CD8-positive, alpha-beta memory T cell (primary cell): ENCODE measurements around the gene TRIML2. TPM values are rescaled to one million over a fixed set of nuclear protein-coding genes. Genes with fewer than 3 reads are reported as not detected.

Experiments used
- CTCF ChIA-PET: fragments of 350-600 bp; sonication (Branson Sonifier 250); formaldehyde crosslinking; loops from one replicate; lab custom pipeline; 2021; ENCODE audit warnings: antibody characterized with exemption; lab: Charles Lee
- POLR2A ChIA-PET: fragments of 350-600 bp; sonication (Branson Sonifier 250); formaldehyde crosslinking; loops from one replicate; lab custom pipeline; 2021; ENCODE audit warnings: antibody characterized with exemption; lab: Charles Lee
- DNase-seq, 5 donors: peaks; one replicate each; pipeline versions ENCODE4 v3.0.0 to v3.0.0-alpha.2; 2020 to 2022; ENCODE audit warnings: mixed read lengths in 1 of 5
- H3K27ac ChIP-seq: one replicate; pipeline ENCODE4 v1.7.0; 2013; ENCODE audit warnings: low read depth, mild to moderate bottlenecking, low read length, moderate library complexity
- H3K27me3 ChIP-seq: 2 replicates; pipeline ENCODE4 v1.7.0; 2013; ENCODE audit warnings: low read length, mild to moderate bottlenecking; ENCODE audit not compliant: insufficient read depth, poor library complexity, severe bottlenecking
- H3K36me3 ChIP-seq: 2 replicates; pipeline ENCODE4 v1.7.0; 2013; ENCODE audit warnings: mild to moderate bottlenecking, low read length, moderate library complexity; ENCODE audit not compliant: insufficient read depth
- H3K4me1 ChIP-seq: 2 replicates; pipeline ENCODE4 v1.7.0; 2013; ENCODE audit warnings: mild to moderate bottlenecking, low read length, moderate library complexity; ENCODE audit not compliant: insufficient read depth
- H3K4me3 ChIP-seq: 2 replicates; pipeline ENCODE4 v1.7.0; 2013; ENCODE audit warnings: mild to moderate bottlenecking, low read length
- H3K9me3 ChIP-seq: 2 replicates; pipeline ENCODE4 v1.7.0; 2013; ENCODE audit warnings: mild to moderate bottlenecking, low read length
- H3K27ac Mint-ChIP-seq, 8 donors: one replicate each; pipeline ENCODE4 v1.8.0; 2020 to 2021; ENCODE audit warnings: mixed read lengths in 8 of 8, mild to moderate bottlenecking in 6 of 8, inconsistent platforms in 3 of 8, moderate library complexity in 3 of 8
- H3K27me3 Mint-ChIP-seq, 2 donors: one replicate each; pipeline ENCODE4 v1.8.0; 2020 to 2021; ENCODE audit warnings: mixed read lengths in 2 of 2, mild to moderate bottlenecking in 1 of 2, moderate library complexity in 1 of 2
- H3K36me3 Mint-ChIP-seq, 3 donors: one replicate each; pipeline ENCODE4 v1.8.0; 2020 to 2021; ENCODE audit warnings: mixed read lengths in 3 of 3, inconsistent platforms in 1 of 3, mild to moderate bottlenecking in 1 of 3
- H3K4me1 Mint-ChIP-seq, 3 donors: one replicate each; pipeline ENCODE4 v1.8.0; 2020 to 2021; ENCODE audit warnings: mixed read lengths in 3 of 3, inconsistent platforms in 1 of 3, mild to moderate bottlenecking in 1 of 3
- H3K4me3 Mint-ChIP-seq, 7 donors: one replicate each; pipeline ENCODE4 v1.8.0; 2020 to 2021; ENCODE audit warnings: mixed read lengths in 7 of 7, mild to moderate bottlenecking in 6 of 7, moderate library complexity in 4 of 7, inconsistent platforms in 2 of 7
- H3K9me3 Mint-ChIP-seq, 5 donors: one replicate each; pipeline ENCODE4 v1.8.0; 2020 to 2022; ENCODE audit warnings: mixed read lengths in 5 of 5, mild to moderate bottlenecking in 3 of 5, moderate library complexity in 2 of 5, inconsistent platforms in 1 of 5
- polyA plus RNA-seq: library from polyadenylated mRNA; unstranded; fragments of 300-500 nt; fragmentation: Illumina TruSeq; gene quantifications from one replicate; pipeline ENCODE4 v1.2.3, GENCODE V29; 2021
- total RNA-seq, 2 experiments: library from RNA; stranded (reverse); gene quantifications; one replicate each; pipeline ENCODE4 v1.2.3, GENCODE V29; 2021

The TRIML2 gene
- total and polyA plus RNA-seq, 3 experiments from 2014 or later = not detected

GRCh38 chr4:188041721-188042120 lies 67.7 kb downstream of the TRIML2 start:
- no peak overlapping the region for H3K27ac ChIP-seq
- ChIA-PET POLR2A (no interaction called here), CTCF (no interaction called here)
- Mint-ChIP-seq H3K36me3 (no peaks in the 10 kb centered on the region), H3K9me3 (peaks cover 0 to 13% (median 7%) of the 10 kb centered on the region in 5 donors), H3K27me3 (no peaks in the 10 kb centered on the region), H3K4me3 (no peak overlapping the region), H3K4me1 (no peaks in the 10 kb centered on the region), H3K27ac (no peak overlapping the region)
- H3K9me3 ChIP-seq = no peaks in the 10 kb centered on the region
- H3K36me3 ChIP-seq = no peaks in the 10 kb centered on the region
- no peaks in the 10 kb centered on the region for H3K4me1 ChIP-seq
- no peak overlapping the region for H3K4me3 ChIP-seq
- H3K27me3 ChIP-seq = no peaks in the 10 kb centered on the region
- no peak for DNase-seq

Other genes starting within 250 kb of the TRIML2 start
- gene ZFP42, start 113.8 kb downstream of the TRIML2 start, total RNA-seq = not detected
- gene ZFP42, start 113.8 kb downstream of the TRIML2 start, polyA plus RNA-seq = not detected
- not detected for gene TRIML1, start 29.8 kb upstream of the TRIML2 start, total RNA-seq
- not detected for gene TRIML1, start 29.8 kb upstream of the TRIML2 start, polyA plus RNA-seq